ENCODE data around the gene WDR87.

DNA sequence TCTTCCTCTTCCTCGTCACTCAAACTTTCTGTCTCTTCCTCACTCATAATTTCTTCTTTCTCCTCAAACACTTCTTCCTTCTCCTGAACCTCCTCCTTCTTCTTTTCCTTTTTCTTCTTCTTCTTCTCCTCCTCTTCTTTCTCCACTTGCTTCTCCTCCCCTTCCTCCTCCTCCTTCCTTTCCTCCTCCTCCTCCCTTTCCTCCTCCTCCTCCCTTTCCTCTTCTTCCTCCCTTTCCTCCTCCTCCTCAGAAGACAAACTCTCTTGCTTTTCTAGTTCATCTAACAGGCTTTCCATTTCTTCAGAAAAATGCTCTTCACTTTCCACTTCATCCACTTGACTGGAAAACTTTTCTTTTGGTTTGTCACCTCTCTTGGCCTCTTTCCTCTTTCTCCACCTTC, 19.8 kb downstream of the WDR87 start:
- no peak for TF ChIP-seq CTCF (IDR thresholded peaks at IDR 0.05; ENCODE audit: insufficient read depth, low read length)
- TF ChIP-seq POLR2AphosphoS5 (IDR thresholded peaks at IDR 0.05; ENCODE audit: low read depth), result no peak

All from HL-60 (cell line).